Measurements from ENCODE around the gene NF1.

- TF ChIP-seq CTCF (IDR thresholded peaks at IDR 0.05) (no peak), POLR2A (IDR thresholded peaks at IDR 0.05) (no peak), POLR2AphosphoS5 (IDR thresholded peaks at IDR 0.05) (no peak)
These were observed 199.5 kb downstream of the NF1 start for GRCh38 chr17:31294231-31294630.
